GM23338 (cell line): Measurements from ENCODE around the gene FRMD4A. TPM values are rescaled to one million over a fixed set of nuclear protein-coding genes. Genes with fewer than 3 reads are reported as not detected.

ENCODE experiments used
- CREB1 ChIP-seq: fragments of 250-450 bp; sonication (Bioruptor Pico); IDR thresholded peaks from 2 replicates; pipeline ENCODE4 v1.5.0; 2020; ENCODE audit warnings: low read depth, mild to moderate bottlenecking, moderate library complexity
- EZH2 ChIP-seq: fragments of 200-600 bp; sonication (generic); IDR thresholded peaks from one replicate; pipeline ENCODE4 v1.8.0; 2017; ENCODE audit warnings: antibody characterized with exemption, mild to moderate bottlenecking, low read depth; ENCODE audit not compliant: unreplicated experiment
- EZH2phosphoT487 ChIP-seq: fragments of 200-600 bp; sonication (generic); IDR thresholded peaks from one replicate; pipeline ENCODE4 v1.8.1; 2018; ENCODE audit warnings: antibody characterized with exemption; ENCODE audit not compliant: unreplicated experiment
- JUNB ChIP-seq: IDR thresholded peaks from one replicate; pipeline ENCODE4 v1.6.1; 2016; ENCODE audit warnings: antibody characterized with exemption; ENCODE audit not compliant: unreplicated experiment
- STAT1 ChIP-seq: IDR thresholded peaks from one replicate; pipeline ENCODE4 v1.6.1; 2016; ENCODE audit warnings: antibody characterized with exemption; ENCODE audit not compliant: unreplicated experiment
- ZNF114 ChIP-seq: fragments of 250-450 bp; sonication (Bioruptor Pico); IDR thresholded peaks from 2 replicates; pipeline ENCODE4 v1.5.0; 2020; ENCODE audit warnings: mild to moderate bottlenecking, moderate library complexity
- ZNF331 ChIP-seq: fragments of 250-450 bp; sonication (Bioruptor Pico); IDR thresholded peaks from 2 replicates; pipeline ENCODE4 v1.5.0; 2020; ENCODE audit warnings: low read depth, mild to moderate bottlenecking, moderate library complexity
- polyA plus RNA-seq: library from polyadenylated mRNA; unstranded; fragments of >200 nt; fragmentation: Nextera tagmentation; extraction: Ambion mirVana; gene quantifications from 2 replicates; pipeline ENCODE4 v1.2.1, GENCODE V29; 2016
- total RNA-seq: library from RNA; depleted of rRNA; stranded (reverse); fragments of >200 nt; shearing (Covaris generic); gene quantifications from 2 replicates; pipeline ENCODE4 v1.2.3, GENCODE V29; 2014
- TF ChIP-seq, protein P1 (sequence below): fragments of 250-450 bp; sonication (Bioruptor Pico); IDR thresholded peaks from 2 replicates; pipeline ENCODE4 v1.5.0; 2020; ENCODE audit warnings: mild to moderate bottlenecking, moderate library complexity
- TF ChIP-seq, protein P2 (sequence below): IDR thresholded peaks from one replicate; pipeline ENCODE4 v1.6.1; 2018; ENCODE audit warnings: antibody characterized with exemption; ENCODE audit not compliant: unreplicated experiment
- TF ChIP-seq, protein P3 (sequence below), 2 experiments: fragments of 200-600 bp in 1 of 2; sonication (generic) in 1 of 2; conservative IDR thresholded peaks; 2 replicates each; pipeline versions ENCODE4 v1.5.1 to v1.6.1; 2016 to 2017; ENCODE audit warnings: antibody characterized with exemption in 2 of 2, low read depth in 2 of 2, mild to moderate bottlenecking in 2 of 2, moderate library complexity in 1 of 2
- TF ChIP-seq, protein P4 (sequence below): IDR thresholded peaks from 2 replicates; pipeline ENCODE4 v1.6.1; 2016; ENCODE audit warnings: antibody characterized with exemption

FRMD4A gene
- total and polyA plus RNA-seq, 2 experiments from 2014 or later: 14.0 to 20.1 TPM

DNA sequence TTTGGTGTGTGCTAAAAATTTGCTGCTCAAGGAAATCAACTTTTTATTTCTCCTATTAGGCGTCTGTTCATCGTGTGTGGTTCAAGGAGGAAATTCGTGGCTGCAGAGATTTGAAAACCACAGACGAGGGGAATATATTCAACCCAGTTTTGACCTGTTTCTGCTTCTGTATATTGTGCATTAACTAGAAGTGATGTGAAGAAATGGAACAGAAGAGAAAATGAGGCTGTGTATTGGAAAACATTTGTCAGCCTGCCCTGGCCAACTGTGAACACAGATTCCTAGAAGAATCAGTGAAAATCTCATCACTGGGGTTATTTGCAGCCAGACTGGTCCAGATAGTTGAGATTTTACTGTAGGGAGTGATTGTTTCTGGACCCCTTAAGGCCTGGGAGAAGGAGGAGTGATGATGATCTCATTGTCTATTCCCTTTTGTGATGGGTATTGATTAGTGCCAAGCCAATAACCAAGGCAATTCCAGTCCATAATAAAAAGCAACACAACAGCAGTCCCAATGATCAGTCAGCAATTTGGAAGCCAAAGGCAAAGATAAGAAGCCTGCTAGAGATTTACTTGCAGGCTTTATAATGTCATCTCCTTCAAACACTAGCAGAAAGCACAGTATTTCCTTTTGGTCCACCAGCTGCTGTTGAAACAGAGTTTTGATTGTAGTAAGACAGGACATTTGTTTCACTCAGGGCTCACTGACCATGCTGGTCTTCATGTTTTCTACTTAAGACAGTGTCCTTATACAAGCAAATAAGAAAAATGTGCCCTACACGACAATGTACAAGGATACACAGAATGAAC lies 404.5 kb downstream of the FRMD4A start (continued):
- TF ChIP-seq, protein P1, sequence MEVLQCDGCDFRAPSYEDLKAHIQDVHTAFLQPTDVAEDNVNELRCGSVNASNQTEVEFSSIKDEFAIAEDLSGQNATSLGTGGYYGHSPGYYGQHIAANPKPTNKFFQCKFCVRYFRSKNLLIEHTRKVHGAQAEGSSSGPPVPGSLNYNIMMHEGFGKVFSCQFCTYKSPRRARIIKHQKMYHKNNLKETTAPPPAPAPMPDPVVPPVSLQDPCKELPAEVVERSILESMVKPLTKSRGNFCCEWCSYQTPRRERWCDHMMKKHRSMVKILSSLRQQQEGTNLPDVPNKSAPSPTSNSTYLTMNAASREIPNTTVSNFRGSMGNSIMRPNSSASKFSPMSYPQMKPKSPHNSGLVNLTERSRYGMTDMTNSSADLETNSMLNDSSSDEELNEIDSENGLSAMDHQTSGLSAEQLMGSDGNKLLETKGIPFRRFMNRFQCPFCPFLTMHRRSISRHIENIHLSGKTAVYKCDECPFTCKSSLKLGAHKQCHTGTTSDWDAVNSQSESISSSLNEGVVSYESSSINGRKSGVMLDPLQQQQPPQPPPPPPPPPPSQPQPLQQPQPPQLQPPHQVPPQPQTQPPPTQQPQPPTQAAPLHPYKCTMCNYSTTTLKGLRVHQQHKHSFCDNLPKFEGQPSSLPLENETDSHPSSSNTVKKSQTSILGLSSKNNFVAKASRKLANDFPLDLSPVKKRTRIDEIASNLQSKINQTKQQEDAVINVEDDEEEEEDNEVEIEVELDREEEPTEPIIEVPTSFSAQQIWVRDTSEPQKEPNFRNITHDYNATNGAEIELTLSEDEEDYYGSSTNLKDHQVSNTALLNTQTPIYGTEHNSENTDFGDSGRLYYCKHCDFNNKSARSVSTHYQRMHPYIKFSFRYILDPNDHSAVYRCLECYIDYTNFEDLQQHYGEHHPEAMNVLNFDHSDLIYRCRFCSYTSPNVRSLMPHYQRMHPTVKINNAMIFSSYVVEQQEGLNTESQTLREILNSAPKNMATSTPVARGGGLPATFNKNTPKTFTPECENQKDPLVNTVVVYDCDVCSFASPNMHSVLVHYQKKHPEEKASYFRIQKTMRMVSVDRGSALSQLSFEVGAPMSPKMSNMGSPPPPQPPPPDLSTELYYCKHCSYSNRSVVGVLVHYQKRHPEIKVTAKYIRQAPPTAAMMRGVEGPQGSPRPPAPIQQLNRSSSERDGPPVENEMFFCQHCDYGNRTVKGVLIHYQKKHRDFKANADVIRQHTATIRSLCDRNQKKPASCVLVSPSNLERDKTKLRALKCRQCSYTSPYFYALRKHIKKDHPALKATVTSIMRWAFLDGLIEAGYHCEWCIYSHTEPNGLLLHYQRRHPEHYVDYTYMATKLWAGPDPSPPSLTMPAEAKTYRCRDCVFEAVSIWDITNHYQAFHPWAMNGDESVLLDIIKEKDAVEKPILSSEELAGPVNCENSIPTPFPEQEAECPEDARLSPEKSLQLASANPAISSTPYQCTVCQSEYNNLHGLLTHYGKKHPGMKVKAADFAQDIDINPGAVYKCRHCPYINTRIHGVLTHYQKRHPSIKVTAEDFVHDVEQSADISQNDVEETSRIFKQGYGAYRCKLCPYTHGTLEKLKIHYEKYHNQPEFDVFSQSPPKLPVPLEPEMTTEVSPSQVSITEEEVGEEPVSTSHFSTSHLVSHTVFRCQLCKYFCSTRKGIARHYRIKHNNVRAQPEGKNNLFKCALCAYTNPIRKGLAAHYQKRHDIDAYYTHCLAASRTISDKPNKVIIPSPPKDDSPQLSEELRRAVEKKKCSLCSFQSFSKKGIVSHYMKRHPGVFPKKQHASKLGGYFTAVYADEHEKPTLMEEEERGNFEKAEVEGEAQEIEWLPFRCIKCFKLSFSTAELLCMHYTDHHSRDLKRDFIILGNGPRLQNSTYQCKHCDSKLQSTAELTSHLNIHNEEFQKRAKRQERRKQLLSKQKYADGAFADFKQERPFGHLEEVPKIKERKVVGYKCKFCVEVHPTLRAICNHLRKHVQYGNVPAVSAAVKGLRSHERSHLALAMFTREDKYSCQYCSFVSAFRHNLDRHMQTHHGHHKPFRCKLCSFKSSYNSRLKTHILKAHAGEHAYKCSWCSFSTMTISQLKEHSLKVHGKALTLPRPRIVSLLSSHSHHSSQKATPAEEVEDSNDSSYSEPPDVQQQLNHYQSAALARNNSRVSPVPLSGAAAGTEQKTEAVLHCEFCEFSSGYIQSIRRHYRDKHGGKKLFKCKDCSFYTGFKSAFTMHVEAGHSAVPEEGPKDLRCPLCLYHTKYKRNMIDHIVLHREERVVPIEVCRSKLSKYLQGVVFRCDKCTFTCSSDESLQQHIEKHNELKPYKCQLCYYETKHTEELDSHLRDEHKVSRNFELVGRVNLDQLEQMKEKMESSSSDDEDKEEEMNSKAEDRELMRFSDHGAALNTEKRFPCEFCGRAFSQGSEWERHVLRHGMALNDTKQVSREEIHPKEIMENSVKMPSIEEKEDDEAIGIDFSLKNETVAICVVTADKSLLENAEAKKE: no peak
- TF ChIP-seq JUNB: no peak
- TF ChIP-seq STAT1: no peak
- TF ChIP-seq, protein P2, sequence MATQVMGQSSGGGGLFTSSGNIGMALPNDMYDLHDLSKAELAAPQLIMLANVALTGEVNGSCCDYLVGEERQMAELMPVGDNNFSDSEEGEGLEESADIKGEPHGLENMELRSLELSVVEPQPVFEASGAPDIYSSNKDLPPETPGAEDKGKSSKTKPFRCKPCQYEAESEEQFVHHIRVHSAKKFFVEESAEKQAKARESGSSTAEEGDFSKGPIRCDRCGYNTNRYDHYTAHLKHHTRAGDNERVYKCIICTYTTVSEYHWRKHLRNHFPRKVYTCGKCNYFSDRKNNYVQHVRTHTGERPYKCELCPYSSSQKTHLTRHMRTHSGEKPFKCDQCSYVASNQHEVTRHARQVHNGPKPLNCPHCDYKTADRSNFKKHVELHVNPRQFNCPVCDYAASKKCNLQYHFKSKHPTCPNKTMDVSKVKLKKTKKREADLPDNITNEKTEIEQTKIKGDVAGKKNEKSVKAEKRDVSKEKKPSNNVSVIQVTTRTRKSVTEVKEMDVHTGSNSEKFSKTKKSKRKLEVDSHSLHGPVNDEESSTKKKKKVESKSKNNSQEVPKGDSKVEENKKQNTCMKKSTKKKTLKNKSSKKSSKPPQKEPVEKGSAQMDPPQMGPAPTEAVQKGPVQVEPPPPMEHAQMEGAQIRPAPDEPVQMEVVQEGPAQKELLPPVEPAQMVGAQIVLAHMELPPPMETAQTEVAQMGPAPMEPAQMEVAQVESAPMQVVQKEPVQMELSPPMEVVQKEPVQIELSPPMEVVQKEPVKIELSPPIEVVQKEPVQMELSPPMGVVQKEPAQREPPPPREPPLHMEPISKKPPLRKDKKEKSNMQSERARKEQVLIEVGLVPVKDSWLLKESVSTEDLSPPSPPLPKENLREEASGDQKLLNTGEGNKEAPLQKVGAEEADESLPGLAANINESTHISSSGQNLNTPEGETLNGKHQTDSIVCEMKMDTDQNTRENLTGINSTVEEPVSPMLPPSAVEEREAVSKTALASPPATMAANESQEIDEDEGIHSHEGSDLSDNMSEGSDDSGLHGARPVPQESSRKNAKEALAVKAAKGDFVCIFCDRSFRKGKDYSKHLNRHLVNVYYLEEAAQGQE: no peak
- TF ChIP-seq ZNF331: no peak
- no peak for TF ChIP-seq CREB1 (CRISPR knock-in tag)
- TF ChIP-seq EZH2phosphoT487: no peak
- no peak for TF ChIP-seq EZH2
- no peak for TF ChIP-seq ZNF114
- TF ChIP-seq, protein P3, sequence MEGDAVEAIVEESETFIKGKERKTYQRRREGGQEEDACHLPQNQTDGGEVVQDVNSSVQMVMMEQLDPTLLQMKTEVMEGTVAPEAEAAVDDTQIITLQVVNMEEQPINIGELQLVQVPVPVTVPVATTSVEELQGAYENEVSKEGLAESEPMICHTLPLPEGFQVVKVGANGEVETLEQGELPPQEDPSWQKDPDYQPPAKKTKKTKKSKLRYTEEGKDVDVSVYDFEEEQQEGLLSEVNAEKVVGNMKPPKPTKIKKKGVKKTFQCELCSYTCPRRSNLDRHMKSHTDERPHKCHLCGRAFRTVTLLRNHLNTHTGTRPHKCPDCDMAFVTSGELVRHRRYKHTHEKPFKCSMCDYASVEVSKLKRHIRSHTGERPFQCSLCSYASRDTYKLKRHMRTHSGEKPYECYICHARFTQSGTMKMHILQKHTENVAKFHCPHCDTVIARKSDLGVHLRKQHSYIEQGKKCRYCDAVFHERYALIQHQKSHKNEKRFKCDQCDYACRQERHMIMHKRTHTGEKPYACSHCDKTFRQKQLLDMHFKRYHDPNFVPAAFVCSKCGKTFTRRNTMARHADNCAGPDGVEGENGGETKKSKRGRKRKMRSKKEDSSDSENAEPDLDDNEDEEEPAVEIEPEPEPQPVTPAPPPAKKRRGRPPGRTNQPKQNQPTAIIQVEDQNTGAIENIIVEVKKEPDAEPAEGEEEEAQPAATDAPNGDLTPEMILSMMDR (conservative IDR thresholded peaks at IDR 0.05; ENCODE audit: low read depth in 2 of 2): no peak
- TF ChIP-seq, protein P4, sequence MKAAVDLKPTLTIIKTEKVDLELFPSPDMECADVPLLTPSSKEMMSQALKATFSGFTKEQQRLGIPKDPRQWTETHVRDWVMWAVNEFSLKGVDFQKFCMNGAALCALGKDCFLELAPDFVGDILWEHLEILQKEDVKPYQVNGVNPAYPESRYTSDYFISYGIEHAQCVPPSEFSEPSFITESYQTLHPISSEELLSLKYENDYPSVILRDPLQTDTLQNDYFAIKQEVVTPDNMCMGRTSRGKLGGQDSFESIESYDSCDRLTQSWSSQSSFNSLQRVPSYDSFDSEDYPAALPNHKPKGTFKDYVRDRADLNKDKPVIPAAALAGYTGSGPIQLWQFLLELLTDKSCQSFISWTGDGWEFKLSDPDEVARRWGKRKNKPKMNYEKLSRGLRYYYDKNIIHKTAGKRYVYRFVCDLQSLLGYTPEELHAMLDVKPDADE: no peak
